Astrocyte of the spinal cord (primary cell): Measurements from ENCODE around the gene MANEAL.

Experiments used
- DNase-seq: peaks from one replicate; pipeline ENCODE4 v3.0.0; 2011; ENCODE audit warnings: low read depth, low spot score
- H3K4me3 ChIP-seq: 2 replicates; pipeline ENCODE4 v1.5.1; 2011; ENCODE audit warnings: low read depth, mild to moderate bottlenecking, low read length, moderate library complexity
- CTCF ChIP-seq: IDR thresholded peaks from 2 replicates; pipeline ENCODE4 v1.5.1; 2012; ENCODE audit warnings: low read depth, mild to moderate bottlenecking, low read length, inconsistent platforms
- in situ Hi-C: cut with HindIII; loops from 2 replicates; pipeline ENCODE4 v1.10.0; 2017; ENCODE audit warnings: low sequenced_read_pairs

The MANEAL gene

DNA sequence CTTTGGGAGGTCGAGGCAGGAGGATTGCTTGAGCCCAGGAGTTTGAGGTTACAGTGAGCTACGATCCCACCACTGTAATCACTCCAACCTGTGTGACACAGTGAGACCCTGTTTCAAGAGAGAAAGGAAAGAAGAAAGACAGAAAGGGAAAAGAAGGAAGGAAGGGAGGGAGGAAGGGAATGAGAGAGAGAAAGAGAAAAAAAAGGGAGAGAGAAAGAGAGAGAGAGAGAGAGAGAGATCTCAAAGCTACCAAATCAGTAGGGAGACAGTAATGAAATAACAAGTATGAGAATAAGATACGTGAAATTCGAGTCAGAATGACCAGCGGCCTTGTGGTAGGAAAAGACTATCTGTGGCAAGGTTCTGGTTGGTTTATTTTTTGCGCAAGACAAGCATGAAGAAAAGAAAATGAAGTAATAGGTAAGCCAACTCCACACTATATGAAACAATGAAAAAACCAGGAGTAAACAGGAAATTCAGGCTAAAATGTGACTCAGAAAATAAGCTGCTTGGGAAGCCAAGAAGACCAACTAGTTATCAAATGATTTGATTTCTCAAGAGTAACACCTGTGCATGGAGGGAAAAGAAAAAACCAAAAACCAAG, 56.8 kb downstream of the MANEAL start:
- no peak for TF ChIP-seq CTCF
- in situ Hi-C loops: no loop called here
- H3K4me3 ChIP-seq: no peak overlapping the region
- no peak for DNase-seq
